GM18526 (cell line): Measurements from ENCODE around the gene CAVIN1.

ENCODE experiments used
- POLR2A ChIP-seq: IDR thresholded peaks from 3 replicates; pipeline ENCODE4 v1.6.1; 2011; ENCODE audit not compliant: insufficient read length; ENCODE audit errors: extremely low read depth

Gene CAVIN1

GRCh38 chr17:42362245-42362961 is 60.7 kb downstream of the CAVIN1 start:
- no peak for TF ChIP-seq POLR2A

- no peak for TF ChIP-seq POLR2A
These were observed 61.3 kb downstream of the CAVIN1 start for GRCh38 chr17:42361781-42362186.

GRCh38 chr17:42359133-42359532 is 63.9 kb downstream of the CAVIN1 start:
- TF ChIP-seq POLR2A = no peak

- no peak for TF ChIP-seq POLR2A
These were observed 64.6 kb downstream of the CAVIN1 start for GRCh38 chr17:42358434-42358833.

GRCh38 chr17:42354956-42355843 is 67.9 kb downstream of the CAVIN1 start:
- TF ChIP-seq POLR2A = no peak
